Activated CD4-positive, alpha-beta T cell treated with anti-CD3 and anti-CD28 coated beads, Interleukin-2, Interleukin-6, amounts not matched to agents 100 ng/mL and 50 ng/mL, durations not matched to agents 16 hours and 8 hours (primary cell): ENCODE results near the gene TMEM179.
"Not testable (repeated sequence)": the region's sequence is repeated elsewhere in the genome, so short reads cannot be mapped to it uniquely, and the experiment has no call there.

Experiments
- DNase-seq: peaks from one replicate; pipeline ENCODE4 v3.0.0-alpha.2; 2020

Gene TMEM179

GRCh38 chr14:104585966-104586697 is 18.4 kb downstream of the TMEM179 start:
- DNase-seq, result no peak

- no peak for DNase-seq
These were observed 20.0 kb downstream of the TMEM179 start for GRCh38 chr14:104584557-104584956.

GRCh38 chr14:104583424-104584306 is 20.9 kb downstream of the TMEM179 start:
- DNase-seq, result no peak

- DNase-seq, result no peak
These were observed 21.9 kb downstream of the TMEM179 start for GRCh38 chr14:104582662-104583061.

GRCh38 chr14:104582005-104582404 is 22.6 kb downstream of the TMEM179 start:
- no peak for DNase-seq

GRCh38 chr14:104581521-104581920 is 23.1 kb downstream of the TMEM179 start:
- DNase-seq, result no peak

- no peak for DNase-seq
These were observed 23.6 kb downstream of the TMEM179 start for GRCh38 chr14:104580961-104581360.

- not testable (repeated sequence) for DNase-seq
These were observed 24.6 kb downstream of the TMEM179 start for GRCh38 chr14:104579939-104580338.

- no peak for DNase-seq
These were observed 25.1 kb downstream of the TMEM179 start, which contains the start of gene C14orf180 for GRCh38 chr14:104579507-104579906. C14orf180 (plus strand) TSS chr14:104579764; CDS start chr14:104586431, 6,667 bp downstream.

- no peak for DNase-seq
These were observed 26.3 kb downstream of the TMEM179 start for GRCh38 chr14:104578321-104578720.

GRCh38 chr14:104577847-104578301 is 26.7 kb downstream of the TMEM179 start:
- no peak for DNase-seq

GRCh38 chr14:104577426-104577825 is 27.1 kb downstream of the TMEM179 start:
- DNase-seq, result no peak

- no peak for DNase-seq
These were observed 27.6 kb downstream of the TMEM179 start for GRCh38 chr14:104576970-104577332.

- no peak for DNase-seq
These were observed 28.2 kb downstream of the TMEM179 start for GRCh38 chr14:104576232-104576969.

GRCh38 chr14:104574978-104575583 is 29.5 kb downstream of the TMEM179 start:
- no peak for DNase-seq

GRCh38 chr14:104574536-104574935 is 30.0 kb downstream of the TMEM179 start:
- DNase-seq, result no peak

GRCh38 chr14:104573930-104574329 is 30.6 kb downstream of the TMEM179 start:
- DNase-seq, result no peak

GRCh38 chr14:104572668-104573067 is 31.9 kb downstream of the TMEM179 start:
- DNase-seq, result no peak

- no peak for DNase-seq
These were observed 32.4 kb downstream of the TMEM179 start for GRCh38 chr14:104572024-104572626.

GRCh38 chr14:104571246-104571645 is 33.3 kb downstream of the TMEM179 start:
- DNase-seq, result no peak

- no peak for DNase-seq
These were observed 35.1 kb downstream of the TMEM179 start for GRCh38 chr14:104569435-104569834.

GRCh38 chr14:104568620-104569019 is 36.0 kb downstream of the TMEM179 start:
- DNase-seq, result no peak

GRCh38 chr14:104567957-104568225 is 36.7 kb downstream of the TMEM179 start:
- no peak for DNase-seq
